Sigmoid colon (tissue), 7 donors: ENCODE results near the gene C1orf35. TPM values are rescaled to one million over a fixed set of nuclear protein-coding genes. Genes with fewer than 3 reads are reported as not detected.

ENCODE experiments used
- DNase-seq: peaks from one replicate; pipeline ENCODE4 v3.0.0-alpha.2; 2019
- H3K27ac ChIP-seq, 4 donors: fragments of 200-600 bp; sonication (generic); one replicate each; pipeline ENCODE4 v1.5.1; 2016 to 2019; ENCODE audit warnings: mild to moderate bottlenecking in 1 of 4
- H3K27me3 ChIP-seq, 3 donors: fragments of 200-600 bp; sonication (generic); one replicate each; pipeline ENCODE4 v1.5.1; 2019; ENCODE audit warnings: mild to moderate bottlenecking in 1 of 3
- H3K36me3 ChIP-seq, 4 donors: fragments of 200-600 bp; sonication (generic); one replicate each; pipeline ENCODE4 v1.5.1; 2016 to 2019
- H3K4me1 ChIP-seq, 4 donors: fragments of 200-600 bp; sonication (generic); one replicate each; pipeline ENCODE4 v1.5.1; 2017 to 2019
- H3K4me3 ChIP-seq, 4 donors: fragments of 200-600 bp; sonication (generic); one replicate each; pipeline ENCODE4 v1.5.1; 2017 to 2019; ENCODE audit warnings: mild to moderate bottlenecking in 2 of 4, moderate library complexity in 1 of 4
- H3K9me3 ChIP-seq, 4 donors: fragments of 200-600 bp in 3 of 4; sonication (generic) in 3 of 4; one replicate each; pipeline versions ENCODE4 v1.5.1 to v1.6.1; 2013 to 2019
- CTCF ChIP-seq, 4 experiments: fragments of 450-650 bp in 3 of 4; fragments of 200-600 bp in 1 of 4; IDR thresholded peaks; one replicate each; pipeline ENCODE4 v1.5.1; 2016 to 2019; ENCODE audit warnings: antibody characterized with exemption in 4 of 4, mild to moderate bottlenecking in 3 of 4, moderate library complexity in 2 of 4
- EP300 ChIP-seq, 4 donors: sonication (generic); formaldehyde crosslinking; IDR thresholded peaks; one replicate each; pipeline ENCODE4 v1.6.1; 2017; ENCODE audit warnings: antibody characterized with exemption in 4 of 4
- POLR2A ChIP-seq, 2 donors: fragments of 450-650 bp; IDR thresholded peaks; one replicate each; pipeline ENCODE4 v1.6.1; 2016; ENCODE audit warnings: antibody characterized with exemption in 2 of 2, mild to moderate bottlenecking in 2 of 2, moderate library complexity in 2 of 2
- POLR2AphosphoS5 ChIP-seq, 4 donors: sonication (generic); formaldehyde crosslinking; IDR thresholded peaks; one replicate each; pipeline ENCODE4 v1.6.1; 2017; ENCODE audit warnings: antibody characterized with exemption in 4 of 4
- WGBS, 2 donors: extraction: QIAGEN DNeasy Blood & Tissue Kit; methylation state at CpG; one replicate each; pipeline ENCODE4 v1.1.7; 2013; 5-methylcytosine and 5-hydroxymethylcytosine counted together
- intact Hi-C: fragments of 100-400 bp; cut with DNase I; formaldehyde crosslinking; loops from one replicate; pipeline ENCODE4 v1.15.1; 2023
- polyA plus RNA-seq, 3 donors: library from polyadenylated mRNA; stranded (reverse); fragments of 200-250 nt; gene quantifications; one replicate each; pipeline ENCODE4 v1.2.3, GENCODE V29; 2013
- small RNA-seq, 3 donors: library from RNA; depleted of rRNA; stranded (forward); fragments of <200 nt; gene quantifications; one replicate each; pipeline ENCODE3, GENCODE V24; 2016
- total RNA-seq, 4 donors: library from RNA; depleted of rRNA; stranded (reverse); fragments of >200 nt; gene quantifications; one replicate each; pipeline ENCODE4 v1.1.0, GENCODE V29; 2016
- donor health status: healthy with polysubstance abuse.
- donor health status: Bipolar disorder and iron deficiency.
- donor health status: healthy.

C1orf35 gene
- total and polyA plus RNA-seq, 7 donors, result 7.8 to 18.1 (median 11.4) TPM

DNA sequence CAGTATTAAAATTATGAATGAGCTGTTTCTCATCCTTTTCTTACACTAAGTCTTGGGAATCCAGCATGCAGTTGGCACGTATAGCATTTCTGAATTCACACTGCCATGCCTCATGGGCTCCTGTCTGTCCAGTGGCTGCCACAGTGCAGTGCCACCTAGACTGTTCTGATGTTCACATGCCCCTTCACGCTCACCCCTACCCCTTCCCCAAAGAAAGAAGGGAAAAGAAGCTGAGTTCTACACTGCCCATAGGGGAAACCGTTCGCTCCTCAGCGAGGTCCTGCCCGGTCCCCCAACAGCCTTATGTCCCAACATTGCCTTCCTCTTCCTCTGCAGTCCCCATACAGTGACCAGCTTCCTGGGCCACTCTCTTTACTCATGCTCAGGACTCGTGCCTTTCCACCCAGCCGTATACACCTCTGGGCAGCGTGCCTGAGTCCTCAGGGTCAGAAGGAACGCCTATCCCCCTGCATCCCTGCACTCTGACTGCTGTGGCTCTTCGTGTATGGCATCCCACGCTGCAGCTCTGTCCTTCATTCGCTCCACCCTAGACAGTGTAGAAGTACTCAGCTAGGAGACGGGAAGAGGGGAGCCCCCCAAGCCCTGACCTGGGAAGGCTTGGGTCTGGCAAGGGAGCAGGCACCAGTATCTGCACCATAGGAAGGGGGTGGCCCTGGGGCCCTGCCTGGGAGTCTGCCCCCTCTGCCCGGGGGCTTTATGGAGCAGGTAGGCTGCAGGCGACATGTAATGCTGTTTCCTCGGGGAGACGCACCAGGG is 44.8 kb downstream of the C1orf35 start:
- intact Hi-C loops, result no loop called here

More for the DNA sequence above, 44.8 kb downstream of the C1orf35 start:
- Histone ChIP-seq H3K4me3 (no peak overlapping the region), H3K9me3 (no peaks in the 10 kb centered on the region), H3K4me1 (peaks cover 0 to 22% (median 16%) of the 10 kb centered on the region in 4 donors), H3K27me3 (peaks cover 25 to 80% (median 53%) of the 10 kb centered on the region in 3 donors), H3K27ac (no peak overlapping the region), H3K36me3 (no peaks in the 10 kb centered on the region)
- DNase-seq, result no peak
- TF ChIP-seq CTCF (IDR thresholded peaks at IDR 0.05), result no peak
- no peak for TF ChIP-seq POLR2AphosphoS5 (IDR thresholded peaks at IDR 0.05)
- no peak for TF ChIP-seq POLR2A (IDR thresholded peaks at IDR 0.05)
- TF ChIP-seq EP300 (IDR thresholded peaks at IDR 0.05), result no peak
- 48 to 55% methylated on average over 18 of the region's 18 CpGs for WGBS, 2 donors

Small RNAs within 50 kb of the gene (small RNA-seq; reads per million reads assigned to genes)
- gene AL359510.1, result 0 reads per million in 3 donors

Other genes with a start within 250 kb of the C1orf35 start
- gene WNT9A, start 155.4 kb downstream of the C1orf35 start, total RNA-seq, result 10 to 100 TPM in 1 of 4 donors, 1 to 10 TPM in 3; 6.4 to 25.5 (median 8.7) TPM
- gene WNT9A, start 155.4 kb downstream of the C1orf35 start, polyA plus RNA-seq, result 1 to 10 TPM in 1 of 3 donors, under 1 TPM in 2; 0.23 to 2.8 (median 0.60) TPM
- not detected for gene WNT3A, start 96.3 kb downstream of the C1orf35 start, total RNA-seq
- gene WNT3A, start 96.3 kb downstream of the C1orf35 start, polyA plus RNA-seq, result under 1 TPM in 1 of 3 donors, not detected in 2; 0.01 TPM
- 100 to 1,000 TPM; 212 to 250 (median 225) TPM for gene ARF1, start 20.6 kb downstream of the C1orf35 start, total RNA-seq
- 100 to 1,000 TPM; 345 to 482 (median 479) TPM for gene ARF1, start 20.6 kb downstream of the C1orf35 start, polyA plus RNA-seq
- 10 to 100 TPM; 62.0 to 90.6 (median 79.3) TPM for gene MRPL55, start 6.0 kb upstream of the C1orf35 start, total RNA-seq
- 10 to 100 TPM; 53.5 to 77.4 (median 58.0) TPM for gene MRPL55, start 6.0 kb upstream of the C1orf35 start, polyA plus RNA-seq
- gene GUK1, start 37.0 kb upstream of the C1orf35 start, total RNA-seq, result 100 to 1,000 TPM; 225 to 366 (median 303) TPM
- gene GUK1, start 37.0 kb upstream of the C1orf35 start, polyA plus RNA-seq, result 100 to 1,000 TPM; 391 to 668 (median 656) TPM
- gene GJC2, start 46.6 kb upstream of the C1orf35 start, total RNA-seq, result 1 to 10 TPM; 4.2 to 6.4 (median 4.9) TPM
- gene GJC2, start 46.6 kb upstream of the C1orf35 start, polyA plus RNA-seq, result under 1 TPM in 2 of 3 donors, not detected in 1; 0.60 to 0.99 TPM
- gene IBA57, start 62.5 kb upstream of the C1orf35 start, total RNA-seq, result 10 to 100 TPM in 2 of 4 donors, 1 to 10 TPM in 2; 2.9 to 14.0 (median 7.3) TPM
- gene IBA57, start 62.5 kb upstream of the C1orf35 start, polyA plus RNA-seq, result 1 to 10 TPM; 3.7 to 8.0 (median 4.8) TPM
- 10 to 100 TPM; 12.1 to 21.0 (median 16.3) TPM for gene OBSCN, start 104.7 kb upstream of the C1orf35 start, total RNA-seq
- 10 to 100 TPM in 1 of 3 donors, 1 to 10 TPM in 1, under 1 TPM in 1; 0.92 to 13.1 (median 2.4) TPM for gene OBSCN, start 104.7 kb upstream of the C1orf35 start, polyA plus RNA-seq